Neural cell (in vitro differentiated cells): ENCODE measurements around the gene HLA-DRB1.

ENCODE experiments used
- CTCF ChIP-seq: fragments of 450-650 bp; IDR thresholded peaks from 2 replicates; pipeline ENCODE4 v1.5.1; 2014; ENCODE audit warnings: antibody characterized with exemption, mild to moderate bottlenecking, moderate library complexity; ENCODE audit not compliant: poor library complexity, severe bottlenecking
- EP300 ChIP-seq: fragments of 450-650 bp; conservative IDR thresholded peaks from 2 replicates; pipeline ENCODE4 v1.6.1; 2014; ENCODE audit warnings: antibody characterized with exemption, mild to moderate bottlenecking, moderate library complexity; ENCODE audit not compliant: poor library complexity, severe bottlenecking
- EZH2 ChIP-seq: fragments of 200-600, 300-800 bp; shearing (Covaris generic), sonication (generic); IDR thresholded peaks from 2 replicates; pipeline ENCODE4 v1.6.1; 2014; ENCODE audit warnings: antibody characterized with exemption, low read length, borderline replicate concordance, mild to moderate bottlenecking; ENCODE audit not compliant: insufficient read depth, poor library complexity, severe bottlenecking
- POLR2AphosphoS5 ChIP-seq: IDR thresholded peaks from 2 replicates; pipeline ENCODE4 v1.6.1; 2012
- REST ChIP-seq: IDR thresholded peaks from 2 replicates; pipeline ENCODE4 v1.6.1; 2012; ENCODE audit warnings: borderline replicate concordance
- TAF1 ChIP-seq: IDR thresholded peaks from 2 replicates; pipeline ENCODE4 v1.6.1; 2012; ENCODE audit warnings: low read depth

GRCh38 chr6:32608362-32608761 lies 18.7 kb upstream of the HLA-DRB1 start:
- TF ChIP-seq CTCF (no peak), EZH2 (no peak), TAF1 (no peak), REST (no peak), POLR2AphosphoS5 (no peak), EP300 (no peak)
